HCT116 (cell line): Measurements from ENCODE around the gene DCDC2C. TPM values are rescaled to one million over a fixed set of nuclear protein-coding genes. Genes with fewer than 3 reads are reported as not detected.

Experiments
- ATAC-seq: fragments of 200-7000 bp; cut with Tn5 transposase; 2 replicates; pipeline ENCODE4 v1.9.1; 2020; ENCODE audit warnings: mild to moderate bottlenecking, moderate library complexity
- BruUV-seq: library from RNA; stranded (reverse); fragments of 400-500 nt; replicated peaks from 2 replicates; lab custom pipeline; 2021; lab: Mats Ljungman, UMichigan
- CTCF ChIA-PET: fragments of 300-600 bp; sonication (Branson Sonifier 250); formaldehyde crosslinking; loops from one replicate; lab custom pipeline; 2021; ENCODE audit warnings: antibody characterized with exemption; lab: Charles Lee
- POLR2A ChIA-PET: fragments of 300-600, 350-600 bp; sonication (Branson Sonifier 250); formaldehyde crosslinking; loops from one replicate; lab custom pipeline; 2021; ENCODE audit warnings: antibody characterized with exemption; lab: Charles Lee
- RAD21 ChIA-PET, 2 experiments: fragments of 300-600 bp; sonication (Branson Sonifier 250); formaldehyde crosslinking; loops; one replicate each; lab custom pipeline; 2023; ENCODE audit warnings: low total read pairs in 2 of 2; ENCODE audit not compliant: uncharacterized antibody in 2 of 2, unreplicated experiment in 2 of 2, low non-redundant PET in 1 of 2; lab: Charles Lee
- DNase-seq: peaks from one replicate; pipeline ENCODE4 v3.0.0-alpha.2; 2010; ENCODE audit warnings: low read depth, low spot score
- H2AFZ ChIP-seq: fragments of 200-600 bp; shearing (Covaris generic), sonication (generic); 2 replicates; pipeline ENCODE4 v1.6.1; 2017; ENCODE audit warnings: low read depth, mixed run types, mixed read lengths, antibody characterized with exemption, low read length; ENCODE audit not compliant: poor library complexity, severe bottlenecking
- H3K27ac ChIP-seq: 2 replicates; pipeline ENCODE4 v1.5.1; 2012; ENCODE audit warnings: low read depth, low read length
- H3K27me3 ChIP-seq: fragments of 200-600 bp; sonication (generic); 2 replicates; pipeline ENCODE4 v1.6.1; 2016; ENCODE audit warnings: mixed run types, low read length, mixed read lengths; ENCODE audit not compliant: insufficient read depth
- H3K36me3 ChIP-seq, 2 experiments: fragments of 200-500 bp in 1 of 2; fragments of 200-600 bp in 1 of 2; sonication (Bioruptor generic) in 1 of 2; sonication (generic) in 1 of 2; 2 replicates each; pipeline versions ENCODE4 v1.5.1 to v1.6.1; 2014 to 2016; ENCODE audit warnings: low read length in 2 of 2, inconsistent platforms in 1 of 2, mixed read lengths in 1 of 2, mixed run types in 1 of 2; ENCODE audit not compliant: insufficient read depth in 2 of 2, control insufficient read depth in 1 of 2
- H3K4me1 ChIP-seq, 2 experiments: fragments of 200-600 bp in 1 of 2; sonication (generic) in 1 of 2; 2 replicates each; pipeline versions ENCODE4 v1.5.1 to v1.6.1; 2012 to 2017; ENCODE audit warnings: low read length in 2 of 2, inconsistent platforms in 1 of 2, mild to moderate bottlenecking in 1 of 2, mixed read lengths in 1 of 2, mixed run types in 1 of 2, moderate library complexity in 1 of 2; ENCODE audit not compliant: insufficient read depth in 2 of 2, control insufficient read depth in 1 of 2
- H3K4me2 ChIP-seq: fragments of 200-600 bp; sonication (generic); 2 replicates; pipeline ENCODE4 v1.6.1; 2017; ENCODE audit warnings: mixed run types, low read length, mixed read lengths
- H3K4me3 ChIP-seq, 2 experiments: fragments of 200-600 bp in 1 of 2; sonication (generic) in 1 of 2; replicated peaks in 1 of 2; 2 replicates each; pipeline ENCODE4 v1.5.1; 2011 to 2016; ENCODE audit warnings: low read length in 2 of 2, control low read depth in 1 of 2, low read depth in 1 of 2, mild to moderate bottlenecking in 1 of 2, mixed read lengths in 1 of 2, mixed run types in 1 of 2
- H3K79me2 ChIP-seq: fragments of 200-600 bp; sonication (generic); 2 replicates; pipeline ENCODE4 v1.6.1; 2017; ENCODE audit warnings: mild to moderate bottlenecking, mixed run types, low read length, moderate library complexity, mixed read lengths; ENCODE audit not compliant: insufficient read depth
- H3K9ac ChIP-seq: fragments of 200-600 bp; sonication (generic); 2 replicates; pipeline ENCODE4 v1.6.1; 2016; ENCODE audit warnings: low read length, mixed read lengths
- H3K9me2 ChIP-seq: fragments of 200-600 bp; sonication (generic), shearing (Covaris generic); 2 replicates; pipeline ENCODE4 v1.6.1; 2017; ENCODE audit warnings: mixed run types, mild to moderate bottlenecking, moderate library complexity; ENCODE audit not compliant: insufficient read depth
- H3K9me3 ChIP-seq, 2 experiments: fragments of 200-500 bp in 1 of 2; fragments of 200-600 bp in 1 of 2; sonication (Bioruptor generic) in 1 of 2; sonication (generic) in 1 of 2; 2 replicates each; pipeline ENCODE4 v1.6.1; 2014 to 2017; ENCODE audit warnings: low read length in 2 of 2, mixed read lengths in 2 of 2, inconsistent platforms in 1 of 2, low read depth in 1 of 2, mild to moderate bottlenecking in 1 of 2, mixed run types in 1 of 2, moderate library complexity in 1 of 2; ENCODE audit not compliant: control insufficient read depth in 1 of 2, insufficient read depth in 1 of 2
- H4K20me1 ChIP-seq: fragments of 200-600 bp; sonication (generic), shearing (Covaris generic); 2 replicates; pipeline ENCODE4 v1.6.1; 2017; ENCODE audit warnings: mixed run types, mild to moderate bottlenecking, moderate library complexity; ENCODE audit not compliant: insufficient read depth
- CEBPB ChIP-seq: IDR thresholded peaks from 2 replicates; pipeline ENCODE4 v1.6.1; 2012; ENCODE audit warnings: low read depth
- ELF1 ChIP-seq: IDR thresholded peaks from 2 replicates; pipeline ENCODE4 v1.6.1; 2012; ENCODE audit warnings: low read depth, borderline replicate concordance
- EZH2phosphoT487 ChIP-seq: fragments of 200-600 bp; IDR thresholded peaks from 2 replicates; pipeline ENCODE4 v1.6.1; 2018; ENCODE audit warnings: antibody characterized with exemption, borderline replicate concordance
- FOSL1 ChIP-seq: IDR thresholded peaks from 2 replicates; pipeline ENCODE4 v1.6.1; 2012; ENCODE audit warnings: low read depth
- JUND ChIP-seq: IDR thresholded peaks from 2 replicates; pipeline ENCODE4 v1.6.1; 2012
- RAD21 ChIP-seq: IDR thresholded peaks from 2 replicates; pipeline ENCODE4 v1.6.1; 2012; ENCODE audit warnings: low read depth, mild to moderate bottlenecking
- ZFX ChIP-seq: fragments of 450-650 bp; IDR thresholded peaks from 2 replicates; pipeline ENCODE4 v1.6.1; 2017
- ZNF274 ChIP-seq: fragments of 200-500 bp; sonication (Bioruptor generic); IDR thresholded peaks from 2 replicates; pipeline ENCODE4 v1.6.1; 2014; ENCODE audit warnings: mild to moderate bottlenecking, low read depth, low read length, inconsistent platforms
- intact Hi-C: fragments of 100-400 bp; cut with micrococcal nuclease; formaldehyde crosslinking; loops from 2 replicates; pipeline ENCODE4 v1.10.0; 2022
- total RNA-seq: library from RNA; stranded (reverse); gene quantifications from one replicate; pipeline ENCODE4 v1.2.1, GENCODE V29; 2021; ENCODE audit not compliant: unreplicated experiment
- TF ChIP-seq, protein P1 (sequence below): IDR thresholded peaks from 2 replicates; pipeline ENCODE4 v1.6.1; 2011; ENCODE audit warnings: mild to moderate bottlenecking, low read length, moderate library complexity; ENCODE audit not compliant: insufficient replicate concordance; ENCODE audit errors: extremely low read depth
- TF ChIP-seq, protein P2 (sequence below), 3 experiments: fragments of 200-600 bp in 1 of 3; sonication (generic) in 1 of 3; IDR thresholded peaks in 2 of 3; conservative IDR thresholded peaks in 1 of 3; 2 replicates each; pipeline ENCODE4 v1.5.1; 2012 to 2017; ENCODE audit warnings: low read depth in 2 of 3, low read length in 2 of 3, antibody characterized with exemption in 1 of 3, borderline replicate concordance in 1 of 3, control low read depth in 1 of 3, mild to moderate bottlenecking in 1 of 3, mixed read lengths in 1 of 3, mixed run types in 1 of 3, moderate library complexity in 1 of 3; ENCODE audit not compliant: insufficient read depth in 1 of 3

Gene DCDC2C
- total RNA-seq, 1 experiment from 2014 or later, result not detected

DNA sequence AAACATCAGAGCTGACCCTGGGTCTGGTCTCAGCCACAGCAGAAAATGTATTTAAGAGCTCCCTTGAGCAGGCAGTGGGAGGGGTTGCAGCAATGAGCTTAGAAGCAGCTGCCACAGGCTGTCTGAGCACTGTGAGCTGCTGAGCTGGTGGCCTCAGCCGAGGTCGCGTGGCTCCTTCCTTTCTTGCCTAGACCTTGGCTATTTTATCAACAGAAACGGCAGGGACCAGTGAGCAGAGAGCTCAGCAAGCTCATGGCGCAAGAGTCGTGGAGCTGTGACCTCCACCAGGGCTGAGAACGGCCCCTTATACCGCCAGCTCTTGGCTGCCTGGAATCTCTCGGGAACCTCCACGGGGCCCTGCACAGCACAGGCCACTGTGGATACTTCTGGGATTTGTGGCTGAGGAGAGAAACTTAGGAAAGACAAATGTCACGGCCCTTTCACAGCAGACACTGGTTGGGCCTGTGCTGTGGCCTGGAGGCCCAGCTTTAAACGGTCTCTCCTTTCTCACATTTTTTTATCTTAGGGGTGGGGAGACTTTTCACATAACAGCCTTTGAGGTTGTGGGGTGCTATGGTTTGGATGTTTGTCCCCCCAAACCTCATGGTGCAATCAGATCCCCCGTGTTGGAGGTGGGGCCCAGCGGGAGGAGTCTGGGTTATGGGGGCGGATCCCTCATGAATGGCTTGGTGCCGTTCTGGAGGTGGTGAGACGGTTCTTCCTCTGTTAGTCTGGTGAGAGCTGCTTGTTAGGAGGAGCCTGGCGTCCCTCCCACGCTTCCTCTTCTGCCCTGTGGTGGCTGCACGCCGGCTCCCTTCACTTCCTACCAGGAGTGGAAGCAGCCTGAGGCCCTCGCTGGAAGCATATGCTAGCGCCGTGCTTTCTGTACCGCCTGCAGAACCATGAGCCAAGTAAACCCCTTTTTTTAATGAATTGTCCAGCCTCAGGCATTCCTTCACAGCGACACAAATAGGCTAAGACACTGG is 43.6 kb upstream of the DCDC2C start:
- Histone ChIP-seq H3K36me3 (no peaks in the 10 kb centered on the region), H3K27me3 (no peaks in the 10 kb centered on the region), H4K20me1 (no peaks in the 10 kb centered on the region), H3K4me3 (no peak overlapping the region), H3K9me3 (no peaks in the 10 kb centered on the region), H3K79me2 (no peaks in the 10 kb centered on the region), H3K9me2 (no peaks in the 10 kb centered on the region)
- ChIA-PET CTCF (no interaction called here), RAD21 (no interaction called here)
- ATAC-seq (peak; percentile 18; the same call in 1 of the 2 replicates), DNase-seq (no peak)
- TF ChIP-seq EZH2phosphoT487, result no peak
- TF ChIP-seq JUND, result no peak
- TF ChIP-seq, protein P1, sequence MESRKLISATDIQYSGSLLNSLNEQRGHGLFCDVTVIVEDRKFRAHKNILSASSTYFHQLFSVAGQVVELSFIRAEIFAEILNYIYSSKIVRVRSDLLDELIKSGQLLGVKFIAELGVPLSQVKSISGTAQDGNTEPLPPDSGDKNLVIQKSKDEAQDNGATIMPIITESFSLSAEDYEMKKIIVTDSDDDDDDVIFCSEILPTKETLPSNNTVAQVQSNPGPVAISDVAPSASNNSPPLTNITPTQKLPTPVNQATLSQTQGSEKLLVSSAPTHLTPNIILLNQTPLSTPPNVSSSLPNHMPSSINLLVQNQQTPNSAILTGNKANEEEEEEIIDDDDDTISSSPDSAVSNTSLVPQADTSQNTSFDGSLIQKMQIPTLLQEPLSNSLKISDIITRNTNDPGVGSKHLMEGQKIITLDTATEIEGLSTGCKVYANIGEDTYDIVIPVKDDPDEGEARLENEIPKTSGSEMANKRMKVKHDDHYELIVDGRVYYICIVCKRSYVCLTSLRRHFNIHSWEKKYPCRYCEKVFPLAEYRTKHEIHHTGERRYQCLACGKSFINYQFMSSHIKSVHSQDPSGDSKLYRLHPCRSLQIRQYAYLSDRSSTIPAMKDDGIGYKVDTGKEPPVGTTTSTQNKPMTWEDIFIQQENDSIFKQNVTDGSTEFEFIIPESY, result no peak
- TF ChIP-seq ZFX, result no peak
- TF ChIP-seq ZNF274, result no peak
- TF ChIP-seq ELF1, result no peak
- no peak for TF ChIP-seq CEBPB
- no peak for TF ChIP-seq FOSL1
- no peak for TF ChIP-seq RAD21
- TF ChIP-seq, protein P2, sequence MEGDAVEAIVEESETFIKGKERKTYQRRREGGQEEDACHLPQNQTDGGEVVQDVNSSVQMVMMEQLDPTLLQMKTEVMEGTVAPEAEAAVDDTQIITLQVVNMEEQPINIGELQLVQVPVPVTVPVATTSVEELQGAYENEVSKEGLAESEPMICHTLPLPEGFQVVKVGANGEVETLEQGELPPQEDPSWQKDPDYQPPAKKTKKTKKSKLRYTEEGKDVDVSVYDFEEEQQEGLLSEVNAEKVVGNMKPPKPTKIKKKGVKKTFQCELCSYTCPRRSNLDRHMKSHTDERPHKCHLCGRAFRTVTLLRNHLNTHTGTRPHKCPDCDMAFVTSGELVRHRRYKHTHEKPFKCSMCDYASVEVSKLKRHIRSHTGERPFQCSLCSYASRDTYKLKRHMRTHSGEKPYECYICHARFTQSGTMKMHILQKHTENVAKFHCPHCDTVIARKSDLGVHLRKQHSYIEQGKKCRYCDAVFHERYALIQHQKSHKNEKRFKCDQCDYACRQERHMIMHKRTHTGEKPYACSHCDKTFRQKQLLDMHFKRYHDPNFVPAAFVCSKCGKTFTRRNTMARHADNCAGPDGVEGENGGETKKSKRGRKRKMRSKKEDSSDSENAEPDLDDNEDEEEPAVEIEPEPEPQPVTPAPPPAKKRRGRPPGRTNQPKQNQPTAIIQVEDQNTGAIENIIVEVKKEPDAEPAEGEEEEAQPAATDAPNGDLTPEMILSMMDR (IDR thresholded peaks at IDR 0.05 in 2 of 3, conservative IDR thresholded peaks at IDR 0.05 in 1 of 3; ENCODE audit: borderline replicate concordance in 1 of 3, insufficient read depth in 1 of 3, low read depth in 2 of 3, low read length in 2 of 3), result no peak
- TF ChIP-seq, all 23 proteins: peak for 0
- TSS peak; percentile 93 for BruUV-seq
- peak overlapping the region; percentile 23 for H2AFZ ChIP-seq
- peak overlapping the region; percentile 43; the same call in 1 of the 2 replicates for H3K4me2 ChIP-seq
- intact Hi-C loops, result loop anchor here (10.0 kb wide), 1 partner anchor 125 kb away; no protein-coding TSS in a partner anchor
- H3K9ac ChIP-seq, result no peak overlapping the region
- peak overlapping the region; percentile 43 for H3K27ac ChIP-seq
- POLR2A ChIA-PET, result no interaction called here
- H3K4me1 ChIP-seq, result peaks cover 16 to 39% of the 10 kb centered on the region in 2 experiments
